Cortex of kidney (tissue), 1 donor: ENCODE results near the gene HECW1.
A peak's percentile ranks its signal among the peaks of the same experiment; 100 is the strongest.
"Not testable (repeated sequence)": the region's sequence is repeated elsewhere in the genome, so short reads cannot be mapped to it uniquely, and the experiment has no call there.

Experiments used
- DNase-seq: peaks from one replicate; lab custom pipeline; 2025; lab: John Stamatoyannopoulos, UW

Gene HECW1

DNA sequence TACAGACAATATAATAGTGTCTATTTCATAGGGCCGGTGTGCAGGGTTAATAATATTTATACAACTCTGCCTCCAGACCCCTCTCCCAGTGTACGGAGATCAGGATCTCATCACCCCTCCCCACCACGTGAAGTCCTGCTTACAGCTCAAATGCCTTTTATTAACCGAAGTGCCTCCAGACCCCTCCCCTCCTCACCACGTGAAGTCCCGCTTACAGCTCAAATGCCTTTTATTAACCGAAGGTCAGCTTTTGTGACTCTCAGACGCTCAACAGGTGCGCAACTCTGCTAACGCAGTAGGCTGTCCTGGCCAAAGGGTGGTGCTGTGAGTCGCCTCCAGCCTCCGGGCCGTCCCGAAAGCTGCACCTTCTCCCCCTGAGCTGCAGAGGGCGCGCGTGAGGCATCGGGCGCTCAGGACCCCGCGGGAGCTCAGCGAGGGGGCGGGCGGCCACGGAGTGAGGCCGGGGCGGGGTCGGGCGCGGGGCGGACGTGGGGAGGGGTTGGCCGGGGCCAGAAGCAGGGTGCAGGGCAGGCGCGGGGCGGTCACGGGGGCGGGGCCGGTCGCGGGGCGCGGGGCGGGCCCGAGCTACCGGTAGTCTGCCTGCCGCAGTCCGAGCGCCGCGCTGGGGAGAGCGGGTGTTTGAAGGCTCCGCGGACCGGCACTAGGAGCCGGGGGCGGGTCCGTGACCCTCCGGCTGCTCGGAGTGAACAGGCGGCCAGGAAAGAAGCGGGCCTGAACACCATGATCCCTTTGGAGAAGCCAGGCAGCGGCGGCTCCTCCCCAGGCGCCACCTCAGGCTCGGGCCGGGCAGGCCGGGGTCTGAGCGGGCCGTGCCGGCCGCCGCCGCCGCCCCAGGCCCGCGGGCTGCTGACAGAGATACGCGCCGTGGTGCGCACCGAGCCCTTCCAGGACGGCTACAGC lies 470.3 kb downstream of the HECW1 start, which contains the start of gene STK17A:
TSS of gene STK17A (plus strand) at position 606 of the 921 bp plus-strand sequence. CDS start at position 742, 136 bp downstream.
- DNase-seq = peak; percentile 42

DNA sequence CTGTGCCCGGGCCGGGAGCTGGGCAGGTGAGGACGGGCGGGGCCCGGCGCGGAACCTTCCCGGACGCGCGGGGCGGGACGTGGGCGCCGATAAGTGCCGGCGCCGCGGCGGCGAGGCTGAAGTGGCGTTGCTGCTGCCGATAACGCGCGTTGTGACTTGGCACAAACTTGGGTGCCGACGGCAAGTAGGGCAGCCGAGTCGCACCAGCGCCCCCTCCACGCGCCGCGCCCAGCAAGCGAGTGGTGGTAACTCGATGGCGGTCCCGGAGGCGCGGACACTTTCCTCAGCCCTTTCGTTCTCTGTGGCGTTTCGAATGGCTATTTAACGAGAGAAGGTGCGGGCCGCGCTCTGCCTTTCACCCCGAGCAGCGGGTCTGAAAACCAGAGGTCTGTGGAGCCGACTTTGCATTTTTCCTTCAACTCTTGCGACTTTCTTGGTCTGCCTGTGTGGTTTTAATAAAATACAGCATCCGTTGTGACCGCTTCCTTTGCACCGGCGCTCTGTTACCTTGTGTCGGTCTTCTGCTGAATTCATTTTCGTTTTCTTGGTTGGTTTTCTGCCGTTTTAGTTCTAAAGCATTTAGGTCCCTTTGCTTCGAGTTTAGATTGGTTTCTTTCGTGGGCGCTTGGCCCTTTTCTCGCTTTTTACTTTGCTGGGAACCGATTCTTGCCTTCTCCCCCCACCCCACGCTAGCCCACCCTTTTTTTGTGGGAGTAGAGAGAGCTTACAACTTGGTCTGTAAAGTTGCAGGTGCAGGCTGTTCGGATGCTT lies 471.2 kb downstream of the HECW1 start:
- DNase-seq = no peak

DNA sequence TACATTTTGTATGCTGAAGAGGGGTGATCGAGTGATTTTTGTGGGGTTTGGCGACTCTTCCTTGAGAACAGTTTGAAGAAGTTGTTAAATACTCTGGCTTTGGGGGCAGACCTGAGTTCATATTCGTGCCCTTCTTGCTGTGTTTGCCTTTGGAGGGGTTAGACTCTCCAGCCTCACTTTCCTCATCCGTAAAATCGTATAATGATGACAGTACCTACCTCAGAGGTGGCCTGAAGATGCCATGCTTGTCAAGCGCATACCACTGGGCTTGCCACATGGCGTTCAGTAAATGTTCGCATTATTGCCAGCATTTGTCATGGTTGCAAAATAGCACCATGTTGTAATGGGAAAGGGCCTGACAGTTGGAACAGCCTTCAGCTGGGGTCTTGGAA lies 471.7 kb downstream of the HECW1 start:
- no peak for DNase-seq

DNA sequence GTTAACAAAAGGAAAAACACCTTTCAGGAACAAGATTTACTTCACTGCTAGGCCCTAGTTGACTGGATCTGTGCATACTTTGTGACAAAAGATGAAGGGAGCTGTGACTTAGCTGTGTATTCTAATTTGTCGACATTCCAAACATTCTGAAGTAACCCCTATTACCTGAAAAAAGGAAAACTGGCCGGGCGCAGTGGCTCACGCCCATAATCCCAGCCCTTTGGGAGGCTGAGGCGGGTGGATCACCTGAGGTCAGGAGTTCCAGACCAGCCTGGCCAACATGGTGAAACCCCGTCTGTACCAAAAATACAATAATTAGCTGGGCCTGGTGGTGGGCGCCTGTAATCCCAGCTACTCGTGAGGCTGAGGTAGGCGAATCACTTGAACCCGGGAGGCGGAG lies 472.3 kb downstream of the HECW1 start:
- DNase-seq = not testable (repeated sequence)

DNA sequence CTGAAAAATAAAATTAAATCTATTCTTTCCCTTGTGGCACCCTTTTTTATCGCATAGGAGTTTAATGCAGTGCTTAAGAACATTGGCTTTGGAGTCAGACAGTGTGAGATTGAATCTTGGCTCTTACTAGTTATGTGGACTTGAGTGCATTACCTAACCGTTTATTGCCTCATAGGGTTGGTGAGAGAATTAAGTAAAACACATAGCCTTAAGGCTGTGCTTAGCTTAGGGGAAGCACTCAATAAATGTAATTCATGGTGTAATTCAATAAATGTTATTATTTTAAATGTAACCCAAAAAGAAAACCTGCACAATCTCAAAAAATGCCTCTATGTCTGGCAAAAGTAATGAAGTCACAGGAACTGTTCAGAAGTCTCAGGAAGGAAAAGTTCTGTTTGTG lies 473.1 kb downstream of the HECW1 start:
- DNase-seq = no peak

DNA sequence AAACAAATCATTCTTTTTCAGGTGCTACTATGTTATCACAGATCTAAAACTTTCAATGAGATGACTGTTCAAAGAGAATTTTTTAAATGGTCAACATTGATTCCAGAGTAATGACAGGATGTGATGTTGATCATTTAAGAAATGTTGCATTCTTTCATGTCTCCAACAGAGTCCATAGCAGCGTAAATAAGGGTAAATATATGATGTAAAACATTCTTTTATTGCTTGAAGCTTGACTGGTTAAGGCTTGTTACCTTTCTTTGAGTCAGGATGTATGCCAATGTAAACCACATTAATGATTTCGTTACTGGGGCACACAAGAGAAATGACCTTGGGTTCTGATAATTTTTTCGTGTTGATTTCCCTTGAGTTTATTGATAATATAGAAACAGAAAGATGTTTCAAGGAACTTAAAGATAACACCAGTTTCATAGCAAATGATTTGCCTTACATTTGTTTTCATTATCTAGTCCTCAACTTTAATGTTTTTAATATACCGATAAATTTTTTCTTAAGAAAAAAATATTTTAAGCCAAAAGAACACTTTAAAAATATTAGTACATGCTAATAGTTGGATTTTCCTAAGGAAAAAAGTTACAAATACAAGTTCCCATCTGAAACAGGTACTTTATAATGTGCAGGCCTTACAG lies 473.9 kb downstream of the HECW1 start:
- no peak for DNase-seq

DNA sequence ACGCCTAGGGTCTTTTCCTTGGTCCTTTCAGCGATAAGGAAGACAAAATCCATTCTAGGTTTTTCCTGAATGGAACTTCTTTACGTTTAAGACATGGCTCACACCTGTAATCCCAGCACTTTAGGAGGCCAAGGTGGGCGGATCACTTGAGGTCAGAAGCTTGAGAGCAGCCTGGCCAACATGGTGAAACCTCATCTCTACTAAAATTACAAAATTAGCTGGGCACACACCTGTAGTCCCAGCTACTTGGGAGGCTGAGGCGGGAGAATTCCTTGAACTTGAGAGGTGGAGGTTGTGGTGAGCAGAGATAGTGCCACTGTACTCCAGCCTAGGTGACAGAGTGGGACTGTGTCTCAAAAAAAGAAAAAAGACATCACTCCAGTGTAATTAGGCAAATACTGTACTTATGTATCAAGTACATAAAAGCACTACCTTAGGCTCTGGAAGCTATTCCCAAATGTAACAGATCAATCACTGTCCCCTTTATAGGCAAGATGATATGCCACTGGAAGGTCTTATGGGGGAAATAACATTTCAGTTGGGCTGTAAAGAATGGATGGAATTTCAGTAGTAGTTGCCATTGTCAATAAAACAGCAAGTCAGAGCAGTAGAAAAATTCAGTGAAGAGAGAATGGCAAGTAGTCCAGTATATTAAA lies 476.2 kb downstream of the HECW1 start:
- no peak for DNase-seq

DNA sequence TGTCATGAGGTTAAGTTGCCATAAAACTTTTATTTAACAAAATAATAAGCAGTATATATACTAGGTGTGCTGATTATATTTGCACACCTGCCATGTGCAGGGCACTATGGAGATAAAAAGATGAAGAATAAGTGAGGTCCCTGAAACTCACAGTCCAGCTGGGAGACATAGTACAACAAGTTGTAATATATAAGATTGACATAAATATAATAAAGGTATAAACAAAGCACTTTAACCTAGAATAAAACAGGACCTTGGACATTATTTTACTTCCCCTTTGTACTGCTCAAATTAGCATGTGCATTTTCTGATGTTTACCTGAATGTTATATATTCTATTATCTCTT lies 476.7 kb downstream of the HECW1 start:
- no peak for DNase-seq

DNA sequence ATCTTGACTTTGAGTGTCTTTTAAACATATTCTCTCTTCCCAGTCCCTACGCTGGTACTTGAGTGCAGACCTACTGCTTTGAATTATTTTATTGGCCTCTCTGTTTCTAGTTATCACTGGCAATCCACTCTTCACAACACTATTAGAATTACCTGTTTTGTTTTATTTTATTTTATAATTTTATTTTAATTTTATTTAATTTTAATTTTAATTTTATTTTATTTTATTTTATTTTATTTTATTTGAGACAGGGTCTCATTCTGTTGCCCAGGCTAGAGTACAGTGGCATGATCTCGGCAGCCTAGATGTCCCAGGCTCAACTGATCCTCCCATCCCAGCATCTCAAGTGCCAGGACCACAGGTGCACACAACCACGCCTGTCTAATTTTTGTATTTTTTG lies 477.3 kb downstream of the HECW1 start:
- DNase-seq = no peak

DNA sequence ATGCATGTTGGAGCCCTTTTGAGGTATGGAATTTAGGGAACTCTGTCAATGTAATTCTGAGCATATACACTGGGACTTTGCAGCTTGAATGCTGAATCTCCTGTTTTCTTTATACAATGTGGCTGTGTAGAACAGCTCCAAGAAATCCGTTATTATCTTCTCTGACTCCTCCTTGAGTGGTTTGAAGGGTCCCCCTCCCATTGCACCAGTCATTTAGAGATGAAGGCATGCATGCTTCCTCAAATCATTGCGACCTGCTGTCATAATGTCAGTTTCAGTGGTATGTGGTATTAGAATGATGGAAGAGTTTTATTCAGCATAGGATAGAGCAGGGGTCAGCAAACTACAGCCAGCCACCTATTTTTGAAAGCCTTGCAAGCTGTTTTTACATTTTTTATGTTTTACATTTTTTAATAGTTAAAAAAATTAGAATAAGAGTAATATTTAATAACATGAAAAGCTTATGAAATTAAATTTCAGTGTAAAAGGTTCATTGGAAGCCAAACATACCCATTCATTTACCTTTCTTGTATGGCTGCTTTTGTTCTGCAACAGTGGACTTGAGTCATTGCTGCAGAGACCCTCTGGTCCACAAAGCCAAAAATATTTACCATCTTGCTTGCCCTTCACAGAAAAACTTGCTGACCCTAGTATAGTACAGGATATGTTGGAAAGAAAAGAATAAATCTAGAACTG lies 478.6 kb downstream of the HECW1 start:
- no peak for DNase-seq

DNA sequence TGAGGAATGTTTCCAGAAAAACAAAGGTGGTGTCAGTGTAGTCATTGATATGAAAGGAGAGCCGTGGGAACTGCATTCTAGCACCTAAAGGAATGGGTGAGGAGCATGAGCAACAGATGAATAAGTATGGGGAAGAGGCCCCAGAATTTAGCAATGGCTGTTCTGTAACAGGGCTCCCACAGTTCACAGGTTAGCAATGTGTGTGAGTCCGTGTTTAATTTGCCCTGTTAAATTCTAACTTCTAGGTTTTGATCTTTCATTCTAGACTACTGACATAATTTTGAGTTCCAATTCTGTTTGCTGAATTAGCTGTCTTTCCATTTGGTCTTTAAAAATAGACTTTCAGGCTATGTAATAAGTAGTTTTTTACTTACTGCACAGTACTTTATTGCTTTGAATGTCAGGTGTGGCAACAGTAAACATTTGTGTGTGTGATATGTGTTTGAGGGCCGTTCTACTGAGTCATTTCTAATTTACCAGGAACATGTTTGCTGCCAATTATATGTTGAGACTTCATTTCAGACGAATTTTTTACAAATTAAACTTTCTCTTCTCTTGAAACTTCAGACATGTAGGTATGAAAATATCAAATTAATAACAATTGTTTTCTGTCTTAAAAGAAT lies 479.2 kb downstream of the HECW1 start:
- no peak for DNase-seq

DNA sequence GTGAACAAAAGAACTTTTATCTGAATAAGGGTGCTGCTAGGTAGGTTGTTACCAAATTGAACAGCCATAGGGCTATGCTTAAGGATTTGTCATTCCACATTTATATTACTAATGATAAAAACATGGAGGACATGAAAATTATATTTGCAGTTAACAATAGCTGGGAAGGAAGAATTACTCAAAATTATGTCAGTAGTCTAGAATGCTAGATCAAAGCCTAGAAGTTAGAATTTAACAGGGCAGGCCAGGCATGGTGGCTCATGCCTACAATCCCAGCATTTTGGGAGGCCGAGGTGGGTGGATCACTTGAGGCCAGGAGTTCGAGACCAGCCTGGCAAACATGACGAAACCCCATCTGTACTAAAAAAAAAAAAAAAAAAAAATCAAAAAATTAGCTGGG lies 479.9 kb downstream of the HECW1 start:
- DNase-seq = no peak

DNA sequence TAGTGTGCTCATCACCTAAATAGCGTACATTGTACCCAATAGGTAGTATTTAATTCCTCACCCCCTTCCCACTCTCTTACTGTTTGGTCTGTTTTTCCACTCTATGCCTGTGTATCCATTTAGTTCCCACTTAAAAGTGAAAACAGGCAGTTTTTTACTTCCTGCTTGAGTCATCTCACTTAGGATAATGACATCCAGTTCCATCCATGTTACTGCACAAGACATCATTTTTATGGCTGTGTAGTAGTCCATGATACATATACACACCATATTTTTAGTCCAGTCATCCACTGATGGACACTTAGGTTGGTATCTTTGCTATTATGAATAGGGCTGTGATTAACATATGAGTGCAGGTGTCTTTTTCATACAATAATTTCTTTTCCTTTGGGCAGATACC lies 480.6 kb downstream of the HECW1 start:
- DNase-seq = no peak

DNA sequence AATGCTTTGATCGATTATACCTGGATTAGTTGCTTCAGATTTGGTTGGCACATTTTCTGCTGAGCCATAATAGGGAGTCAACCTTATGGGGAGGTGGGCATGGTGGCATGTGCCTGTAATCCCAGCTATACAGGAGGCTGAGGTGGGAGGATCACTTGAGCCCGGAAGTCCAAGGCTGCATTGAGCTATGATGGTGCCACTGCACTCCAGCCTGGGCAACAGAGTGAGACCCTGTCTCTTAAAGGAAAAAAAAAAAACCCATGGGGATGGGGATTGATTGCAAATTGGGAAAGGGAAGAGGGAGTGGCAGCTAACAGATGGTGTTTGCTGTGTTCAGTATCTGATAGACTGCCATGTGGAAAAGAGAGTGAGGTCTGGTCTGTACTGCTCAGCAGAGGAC lies 481.6 kb downstream of the HECW1 start:
- DNase-seq = no peak

DNA sequence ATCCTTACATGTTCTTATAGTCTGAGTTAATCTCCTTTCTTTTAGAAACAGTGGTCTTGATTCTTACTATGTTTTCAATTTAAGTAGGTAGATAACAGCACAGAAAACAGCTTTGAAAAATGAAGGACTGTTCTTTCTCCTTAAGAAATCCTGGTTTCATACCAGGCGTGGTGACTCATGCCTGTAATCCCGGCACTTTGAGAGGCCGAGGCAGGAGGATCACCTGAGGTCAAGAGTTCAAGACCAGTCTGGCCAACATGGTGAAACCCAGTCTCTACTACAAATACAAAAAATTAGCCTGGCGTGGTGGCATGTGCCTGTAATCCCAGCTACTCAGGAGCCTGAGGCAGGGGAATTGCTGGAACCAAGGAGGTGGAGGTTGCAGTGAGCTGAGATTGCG lies 484.0 kb downstream of the HECW1 start:
- DNase-seq = not testable (repeated sequence)

DNA sequence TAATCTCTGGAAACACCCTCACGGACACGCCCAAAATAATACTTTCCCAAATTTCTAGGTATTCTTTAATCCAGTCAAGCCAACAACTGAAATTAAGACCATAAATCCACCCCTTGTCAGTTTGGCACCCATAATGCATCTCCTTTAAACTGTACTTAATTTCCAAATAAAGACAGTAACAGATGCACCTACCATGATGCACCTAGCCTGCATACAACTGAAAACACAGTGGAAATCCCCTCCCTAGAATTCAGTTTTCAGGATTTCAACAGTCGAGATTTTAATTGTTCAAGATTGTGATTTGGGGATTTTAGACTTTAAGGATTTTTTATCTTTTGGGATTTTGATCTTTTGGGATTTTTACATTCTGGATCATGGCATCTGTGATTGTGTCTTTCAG lies 487.6 kb downstream of the HECW1 start:
- DNase-seq = no peak

DNA sequence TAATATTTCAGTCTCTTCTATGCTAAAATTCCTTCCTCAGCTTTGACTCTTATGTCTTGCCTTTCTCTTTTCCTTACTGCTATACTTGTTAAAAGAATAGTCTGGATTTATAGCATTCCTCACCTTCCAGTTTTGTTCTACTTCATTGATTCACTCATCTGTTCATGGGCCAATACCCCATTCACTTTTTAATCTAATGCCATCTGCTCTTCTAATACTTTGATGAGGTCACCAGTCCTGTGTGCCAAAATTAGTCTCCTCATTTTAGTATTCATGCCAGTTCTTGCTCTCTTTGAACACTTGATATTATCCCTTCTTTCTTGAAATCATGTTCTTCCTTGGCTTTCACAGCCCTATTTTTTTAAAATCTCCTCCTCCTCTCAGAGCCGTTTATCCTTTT lies 489.8 kb downstream of the HECW1 start:
- DNase-seq = no peak

DNA sequence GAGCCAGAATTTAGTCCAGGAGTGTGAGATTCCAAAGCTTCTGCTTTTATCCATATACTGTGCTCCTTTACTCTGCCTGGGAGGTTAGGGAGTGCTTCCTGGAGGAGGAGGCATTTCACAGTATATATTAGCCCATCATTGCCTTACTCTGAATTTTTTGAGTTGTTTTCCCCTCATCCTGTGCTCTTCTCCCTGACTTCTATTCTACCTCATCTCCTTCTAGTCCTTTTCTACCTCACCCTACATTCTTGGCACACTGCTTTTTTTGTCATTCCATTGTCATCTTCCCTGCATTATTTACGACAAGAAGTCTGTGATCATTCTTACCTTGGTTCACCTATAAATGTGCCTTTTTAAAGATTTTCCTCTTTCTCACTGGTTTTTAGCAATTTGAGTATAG lies 491.8 kb downstream of the HECW1 start:
- DNase-seq = no peak

DNA sequence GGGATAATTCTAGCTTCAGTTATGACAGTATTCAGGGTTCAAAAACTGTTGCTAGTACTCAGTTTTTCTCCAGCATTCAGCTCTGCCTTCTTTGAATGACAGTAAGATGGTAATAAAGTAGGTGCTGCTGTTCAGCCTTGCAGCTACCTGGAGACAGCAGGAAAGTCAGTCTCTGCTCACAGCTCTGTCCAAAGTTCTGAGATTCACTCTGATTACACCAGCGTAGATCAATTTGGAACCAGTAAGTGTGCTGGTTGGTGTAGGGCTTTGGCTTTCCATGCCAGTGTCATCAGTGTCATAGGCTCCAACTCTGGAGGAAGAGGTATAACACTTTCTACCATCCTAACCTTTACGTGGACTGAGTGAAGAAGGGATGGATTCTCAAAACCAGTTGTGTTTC lies 496.6 kb downstream of the HECW1 start:
- no peak for DNase-seq

DNA sequence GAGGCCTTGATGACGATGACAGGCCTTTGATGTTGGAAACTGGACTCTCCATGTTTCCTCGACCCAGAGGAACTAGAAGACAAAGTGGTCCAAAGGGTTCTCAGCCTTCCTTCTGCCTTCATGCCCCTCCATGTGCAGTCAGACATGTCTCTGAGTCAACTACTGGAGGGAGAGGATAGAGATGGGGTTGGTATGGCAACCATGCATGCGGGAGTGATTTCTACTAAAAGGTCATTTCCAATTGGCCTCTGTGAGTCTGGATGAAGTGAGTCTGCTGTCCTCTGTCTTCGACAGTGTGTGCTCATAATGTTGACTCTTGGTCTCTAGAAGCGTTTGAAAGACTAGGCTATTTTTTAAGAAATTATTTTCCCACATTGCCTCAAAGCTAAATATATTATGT lies 499.7 kb downstream of the HECW1 start:
- DNase-seq = no peak
